ENCODE results near the gene MYH14. TPM values are rescaled to one million over a fixed set of nuclear protein-coding genes. Genes with fewer than 3 reads are reported as not detected.
A peak's percentile ranks its signal among the peaks of the same experiment; 100 is the strongest.

The MYH14 gene
- polyA plus RNA-seq, 3 donors = not detected

DNA sequence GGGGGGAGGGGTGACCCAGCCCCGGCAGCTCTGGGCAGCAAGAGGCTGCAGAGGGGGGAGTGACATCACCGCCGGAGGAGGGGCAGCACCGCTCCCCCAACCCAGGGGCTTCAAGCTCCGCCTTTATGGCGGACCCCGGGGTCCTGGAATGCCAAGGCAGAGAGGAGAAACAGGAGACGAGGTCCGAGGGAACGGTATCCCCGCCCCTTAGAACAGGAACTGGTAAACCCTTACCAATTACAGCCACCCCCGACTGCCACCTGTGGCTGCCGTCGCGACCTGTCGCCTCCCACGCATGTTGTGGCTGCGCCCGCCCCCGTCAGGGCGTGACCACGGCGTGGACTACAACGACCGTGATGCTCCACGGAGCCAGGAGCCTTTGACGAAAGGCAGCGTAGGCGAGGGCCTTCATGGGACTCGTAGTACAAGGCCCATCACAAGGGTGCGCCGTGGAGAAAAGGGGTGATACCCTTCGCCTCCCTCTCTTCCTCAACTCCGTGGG, 129.9 kb downstream of the MYH14 start:
- Histone ChIP-seq H3K27me3 (ENCODE audit: control insufficient read depth in 2 of 2, insufficient read depth in 2 of 2, low read length in 2 of 2) (no peaks in the 10 kb centered on the region), H3K4me3 (replicated peaks in 1 of 3; ENCODE audit: low read depth in 2 of 3, low read length in 3 of 3) (peak overlapping the region; percentile 29 to 83 (median 47)), H2AFZ (ENCODE audit: insufficient read depth, low read depth, low read length, poor library complexity, severe bottlenecking) (peak overlapping the region; percentile 33), H4K20me1 (ENCODE audit: insufficient read depth, low read length) (peaks cover 45% of the 10 kb centered on the region), H3K36me3 (replicated peaks in 1 of 2; ENCODE audit: control insufficient read depth in 1 of 2, insufficient read depth in 2 of 2, low read length in 2 of 2) (peaks cover 36 to 40% of the 10 kb centered on the region in 2 donors), H3K27ac (ENCODE audit: low read depth in 1 of 2, low read length in 2 of 2) (peak overlapping the region; percentile 64 to 67), H3K9me3 (replicated peaks in 1 of 2; ENCODE audit: control insufficient read depth in 1 of 2, insufficient read depth in 1 of 2, low read length in 2 of 2) (no peaks in the 10 kb centered on the region), H3K4me1 (ENCODE audit: control insufficient read depth in 1 of 2, insufficient read depth in 2 of 2, low read length in 2 of 2) (peaks cover 73 to 85% of the 10 kb centered on the region in 2 donors), H3K9ac (ENCODE audit: insufficient read depth, low read length, poor library complexity, severe bottlenecking) (no peak overlapping the region), H3K4me2 (replicated peaks; ENCODE audit: extremely low read depth, low read length, poor library complexity, severe bottlenecking) (peak overlapping the region; percentile 83), H3K79me2 (ENCODE audit: insufficient read depth, low read length) (peaks cover 29% of the 10 kb centered on the region)
- Mint-ChIP-seq H3K27ac (peak overlapping the region; percentile 88 to 95 (median 91)), H3K4me3 (peak overlapping the region; percentile 84 to 96), H3K4me1 (peaks cover 72% of the 10 kb centered on the region), H3K27me3 (ENCODE audit: low read depth in 3 of 3) (peaks cover 6 to 17% (median 15%) of the 10 kb centered on the region in 3 donors), H3K36me3 (peaks cover 34 to 46% of the 10 kb centered on the region in 2 donors), H3K9me3 (peaks cover 0 to 18% (median 12%) of the 10 kb centered on the region in 7 donors)
- intact Hi-C loops (cut with micrococcal nuclease) = no loop called here
- WGBS (ENCODE audit: insufficient coverage) = 0% methylated on average over 19 of the region's 34 CpGs
- TF ChIP-seq CTCF (IDR thresholded peaks at IDR 0.05) = no peak
- peak; percentile 86 to 88 (median 86) for DNase-seq

DNA sequence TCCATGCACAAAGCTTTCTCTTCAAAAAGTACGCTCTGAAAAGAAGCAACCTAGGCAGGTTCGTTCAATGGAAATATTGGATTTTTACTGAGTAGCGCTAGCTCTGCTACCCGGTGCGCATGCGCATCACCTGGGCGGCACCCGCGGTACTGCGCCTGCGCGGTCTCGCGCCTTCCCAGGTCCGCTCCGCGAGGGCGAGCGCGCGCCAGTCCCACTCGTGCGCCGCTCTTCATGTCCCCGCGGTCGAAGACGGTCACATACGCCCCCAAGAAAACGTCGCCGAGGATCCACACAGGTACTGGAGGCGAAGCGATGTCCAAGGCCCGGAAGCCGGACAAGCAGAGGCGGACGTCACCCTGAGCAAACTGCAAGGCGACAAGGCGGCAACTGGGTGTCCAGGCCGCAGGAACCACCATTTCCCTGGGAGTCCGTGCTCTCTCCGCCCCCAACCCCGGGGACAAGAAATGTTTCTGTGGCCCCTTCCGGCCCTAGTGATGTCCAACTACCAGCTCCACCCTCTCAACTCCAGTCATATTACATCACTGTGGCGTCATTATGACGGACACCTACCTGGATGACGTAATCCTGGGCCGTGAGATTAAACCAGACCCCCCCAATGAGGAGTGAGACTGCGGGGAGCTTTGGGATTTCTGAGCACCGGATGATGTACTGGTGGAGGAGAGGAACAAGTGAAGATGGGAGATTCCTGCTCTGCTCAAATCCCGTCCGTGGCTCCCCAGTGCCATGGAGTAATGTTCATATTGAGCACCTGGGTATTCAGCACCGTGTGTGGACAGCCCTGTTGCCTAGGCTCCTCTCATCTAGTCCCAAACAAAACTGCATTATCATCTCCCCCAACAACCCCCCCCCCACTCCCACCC, 130.6 kb downstream of the MYH14 start:
- intact Hi-C loops (cut with micrococcal nuclease) = no loop called here
- Mint-ChIP-seq H3K27ac (peak overlapping the region; percentile 88 to 95 (median 91)), H3K4me3 (peak overlapping the region; percentile 84 to 96), H3K4me1 (peaks cover 74% of the 10 kb centered on the region), H3K9me3 (peaks cover 0 to 18% (median 12%) of the 10 kb centered on the region in 7 donors), H3K27me3 (ENCODE audit: low read depth in 3 of 3) (peaks cover 4 to 17% (median 15%) of the 10 kb centered on the region in 3 donors), H3K36me3 (peaks cover 36 to 50% of the 10 kb centered on the region in 2 donors)
- Histone ChIP-seq H3K79me2 (ENCODE audit: insufficient read depth, low read length) (peaks cover 36% of the 10 kb centered on the region), H3K27me3 (ENCODE audit: control insufficient read depth in 2 of 2, insufficient read depth in 2 of 2, low read length in 2 of 2) (no peaks in the 10 kb centered on the region), H2AFZ (ENCODE audit: insufficient read depth, low read depth, low read length, poor library complexity, severe bottlenecking) (peak overlapping the region; percentile 33), H3K4me1 (ENCODE audit: control insufficient read depth in 1 of 2, insufficient read depth in 2 of 2, low read length in 2 of 2) (peaks cover 80 to 88% of the 10 kb centered on the region in 2 donors), H3K4me3 (replicated peaks in 1 of 3; ENCODE audit: low read depth in 2 of 3, low read length in 3 of 3) (peak overlapping the region; percentile 29 to 83 (median 47)), H3K9me3 (replicated peaks in 1 of 2; ENCODE audit: control insufficient read depth in 1 of 2, insufficient read depth in 1 of 2, low read length in 2 of 2) (no peaks in the 10 kb centered on the region), H3K27ac (ENCODE audit: low read depth in 1 of 2, low read length in 2 of 2) (peak overlapping the region; percentile 64 to 67), H4K20me1 (ENCODE audit: insufficient read depth, low read length) (peaks cover 52% of the 10 kb centered on the region), H3K9ac (ENCODE audit: insufficient read depth, low read length, poor library complexity, severe bottlenecking) (no peak overlapping the region), H3K4me2 (replicated peaks; ENCODE audit: extremely low read depth, low read length, poor library complexity, severe bottlenecking) (peak overlapping the region; percentile 83), H3K36me3 (replicated peaks in 1 of 2; ENCODE audit: control insufficient read depth in 1 of 2, insufficient read depth in 2 of 2, low read length in 2 of 2) (peaks cover 39 to 46% of the 10 kb centered on the region in 2 donors)
- peak; percentile 74 to 79 (median 76) for DNase-seq
- WGBS (ENCODE audit: insufficient coverage) = 2% methylated on average over 44 of the region's 54 CpGs
- TF ChIP-seq CTCF (IDR thresholded peaks at IDR 0.05) = no peak

Data from CD14-positive monocyte (primary cell).